ENCODE data around the gene MRPL49.

MRPL49 gene

GRCh38 chr11:65103476-65103875, 18.6 kb upstream of the MRPL49 start:
- DNase-seq: no peak

- DNase-seq: no peak
Observed at GRCh38 chr11:65104628-65105027, 17.5 kb upstream of the MRPL49 start.

- no peak for DNase-seq
Observed at GRCh38 chr11:65107078-65107477, 15.0 kb upstream of the MRPL49 start.

GRCh38 chr11:65107751-65108468, 14.2 kb upstream of the MRPL49 start:
- DNase-seq: no peak

- DNase-seq: no peak
Observed at GRCh38 chr11:65108469-65109123, 13.5 kb upstream of the MRPL49 start.

- DNase-seq: no peak
Observed at GRCh38 chr11:65109231-65110198, 12.6 kb upstream of the MRPL49 start.

GRCh38 chr11:65110354-65110861, 11.7 kb upstream of the MRPL49 start:
- DNase-seq: peak; percentile 87

GRCh38 chr11:65111159-65111743, 10.9 kb upstream of the MRPL49 start:
- no peak for DNase-seq

- peak; percentile 96 for DNase-seq
Observed at GRCh38 chr11:65111744-65112545, 10.2 kb upstream of the MRPL49 start, which contains the start of gene TM7SF2. Gene TM7SF2 (plus strand): TSS chr11:65111872. CDS start chr11:65112016, 144 bp downstream.

- peak; percentile 72 for DNase-seq
Observed at GRCh38 chr11:65112546-65113360, 9.4 kb upstream of the MRPL49 start.

GRCh38 chr11:65113361-65113756, 8.8 kb upstream of the MRPL49 start:
- peak; percentile 66 for DNase-seq

- peak; percentile 73 for DNase-seq
Observed at GRCh38 chr11:65113839-65114238, 8.3 kb upstream of the MRPL49 start.

GRCh38 chr11:65114538-65115171, 7.5 kb upstream of the MRPL49 start:
- DNase-seq: no peak

- DNase-seq: no peak
Observed at GRCh38 chr11:65115361-65116082, 6.6 kb upstream of the MRPL49 start.

- peak; percentile 57 for DNase-seq
Observed at GRCh38 chr11:65116370-65117205, 5.5 kb upstream of the MRPL49 start.

GRCh38 chr11:65117206-65118096, 4.7 kb upstream of the MRPL49 start, which contains the start of gene ZNHIT2:
Gene ZNHIT2 (minus strand): TSS chr11:65117701. CDS start chr11:65117653, 48 bp downstream.
- peak; percentile 99 for DNase-seq

GRCh38 chr11:65118097-65118837, 3.9 kb upstream of the MRPL49 start:
- DNase-seq: no peak

All from hematopoietic multipotent progenitor cell treated with erythropoietin and hydrocortisone succinate and interleukin-3 and kit ligand, for 8 days (in vitro differentiated cells).